ENCODE data around the gene TSNAXIP1. TPM values are rescaled to one million over a fixed set of nuclear protein-coding genes. Genes with fewer than 3 reads are reported as not detected.
A peak's percentile ranks its signal among the peaks of the same experiment; 100 is the strongest.

The TSNAXIP1 gene, protein sequence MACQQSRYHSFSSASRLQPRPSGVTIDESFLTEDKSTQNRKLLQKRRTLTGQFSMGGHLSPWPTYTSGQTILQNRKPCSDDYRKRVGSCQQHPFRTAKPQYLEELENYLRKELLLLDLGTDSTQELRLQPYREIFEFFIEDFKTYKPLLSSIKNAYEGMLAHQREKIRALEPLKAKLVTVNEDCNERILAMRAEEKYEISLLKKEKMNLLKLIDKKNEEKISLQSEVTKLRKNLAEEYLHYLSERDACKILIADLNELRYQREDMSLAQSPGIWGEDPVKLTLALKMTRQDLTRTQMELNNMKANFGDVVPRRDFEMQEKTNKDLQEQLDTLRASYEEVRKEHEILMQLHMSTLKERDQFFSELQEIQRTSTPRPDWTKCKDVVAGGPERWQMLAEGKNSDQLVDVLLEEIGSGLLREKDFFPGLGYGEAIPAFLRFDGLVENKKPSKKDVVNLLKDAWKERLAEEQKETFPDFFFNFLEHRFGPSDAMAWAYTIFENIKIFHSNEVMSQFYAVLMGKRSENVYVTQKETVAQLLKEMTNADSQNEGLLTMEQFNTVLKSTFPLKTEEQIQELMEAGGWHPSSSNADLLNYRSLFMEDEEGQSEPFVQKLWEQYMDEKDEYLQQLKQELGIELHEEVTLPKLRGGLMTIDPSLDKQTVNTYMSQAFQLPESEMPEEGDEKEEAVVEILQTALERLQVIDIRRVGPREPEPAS
- under 1 TPM; 0.39 to 0.86 TPM for total RNA-seq

GRCh38 chr16:67806428-67807147 lies at the start of gene TSNAXIP1, which contains the start of gene RANBP10:
Gene TSNAXIP1, plus strand, starts transcription at chr16:67806889. Its CDS starts 261 bp downstream, at chr16:67807150.
Gene RANBP10, minus strand, starts transcription at chr16:67806560. Its CDS starts 24 bp downstream, at chr16:67806536.
- peak; percentile 95 to 96 for ATAC-seq (replicated peaks in 1 of 2)
- H3K27me3 Mint-ChIP-seq (ENCODE audit: low read depth) = no peaks in the 10 kb centered on the region
- peak; percentile 96 to 98 for DNase-seq
- H3K36me3 Mint-ChIP-seq (ENCODE audit: insufficient read depth in 2 of 2) = peaks cover 9 to 15% of the 10 kb centered on the region in 2 donors
- H3K4me3 Mint-ChIP-seq = peak within 1 kb of the TSS; percentile 94 to 97
- H3K4me1 Mint-ChIP-seq (ENCODE audit: low read depth) = peaks cover 47% of the 10 kb centered on the region
- H3K9me3 Mint-ChIP-seq = no peaks in the 10 kb centered on the region
- H3K27ac Mint-ChIP-seq = peak within 1 kb of the TSS; percentile 87

GRCh38 chr16:67758006-67758405 lies 48.7 kb upstream of the TSNAXIP1 start:
- H3K4me1 Mint-ChIP-seq (ENCODE audit: low read depth) = peaks cover 7% of the 10 kb centered on the region
- no peak overlapping the region for H3K27ac Mint-ChIP-seq
- ATAC-seq (replicated peaks in 1 of 2) (no peak), DNase-seq (no peak)
- H3K4me3 Mint-ChIP-seq = no peak overlapping the region
- H3K36me3 Mint-ChIP-seq (ENCODE audit: insufficient read depth in 2 of 2) = peaks cover 0 to 3% of the 10 kb centered on the region in 2 donors
- no peaks in the 10 kb centered on the region for H3K27me3 Mint-ChIP-seq (ENCODE audit: low read depth)
- H3K9me3 Mint-ChIP-seq = no peaks in the 10 kb centered on the region

GRCh38 chr16:67758966-67759365 lies 47.7 kb upstream of the TSNAXIP1 start:
- Mint-ChIP-seq H3K36me3 (ENCODE audit: insufficient read depth in 2 of 2) (peaks cover 0 to 2% of the 10 kb centered on the region in 2 donors), H3K27me3 (ENCODE audit: low read depth) (no peaks in the 10 kb centered on the region), H3K4me1 (ENCODE audit: low read depth) (peaks cover 7% of the 10 kb centered on the region), H3K9me3 (no peaks in the 10 kb centered on the region), H3K4me3 (no peak overlapping the region), H3K27ac (no peak overlapping the region)
- ATAC-seq (replicated peaks in 1 of 2) (no peak), DNase-seq (no peak)

DNA sequence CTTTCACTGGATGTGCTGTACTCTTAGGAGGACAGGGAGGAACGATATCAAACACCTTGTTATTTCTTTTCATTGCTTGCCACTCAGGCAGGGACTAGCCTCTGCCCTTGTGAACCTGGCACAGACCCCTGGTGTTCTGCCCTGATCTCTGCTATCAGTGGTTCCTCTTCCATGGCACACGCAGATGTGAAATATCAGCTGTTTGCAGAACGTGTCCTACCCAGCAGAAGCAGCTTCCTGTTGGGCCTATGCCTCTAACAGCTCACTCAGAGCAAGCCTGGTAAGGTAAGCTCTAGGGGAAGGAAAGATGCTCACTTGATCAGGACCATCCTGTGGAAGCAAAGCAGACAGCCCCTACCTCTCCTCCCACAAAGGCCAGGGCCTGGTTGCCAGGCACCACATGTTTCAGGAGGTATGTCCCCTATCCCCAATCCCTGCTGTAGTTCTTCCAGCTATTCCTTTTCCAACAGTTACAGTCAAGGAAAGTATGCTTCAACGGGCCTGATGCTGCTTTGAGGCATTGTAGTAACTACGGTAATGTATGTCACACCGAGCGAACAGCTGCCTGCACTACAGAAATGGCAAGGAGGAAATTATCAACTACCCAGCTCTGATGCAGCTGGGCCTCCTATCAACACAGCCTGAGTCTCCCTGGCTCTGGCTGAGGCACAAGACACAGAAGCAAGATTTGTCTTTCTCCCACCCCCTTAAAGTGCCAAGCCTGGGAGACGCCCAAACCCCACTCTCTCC lies 46.3 kb upstream of the TSNAXIP1 start:
- H3K4me1 Mint-ChIP-seq (ENCODE audit: low read depth) = peaks cover 7% of the 10 kb centered on the region
- no peaks in the 10 kb centered on the region for H3K27me3 Mint-ChIP-seq (ENCODE audit: low read depth)
- ATAC-seq (replicated peaks in 1 of 2) (no peak), DNase-seq (no peak)
- no peak overlapping the region for H3K4me3 Mint-ChIP-seq
- no peak overlapping the region for H3K27ac Mint-ChIP-seq
- H3K36me3 Mint-ChIP-seq (ENCODE audit: insufficient read depth in 2 of 2) = no peaks in the 10 kb centered on the region
- H3K9me3 Mint-ChIP-seq = no peaks in the 10 kb centered on the region

GRCh38 chr16:67760956-67761230 lies 45.8 kb upstream of the TSNAXIP1 start:
- peaks cover 7% of the 10 kb centered on the region for H3K4me1 Mint-ChIP-seq (ENCODE audit: low read depth)
- no peak overlapping the region for H3K4me3 Mint-ChIP-seq
- DNase-seq (no peak), ATAC-seq (replicated peaks in 1 of 2) (no peak)
- no peaks in the 10 kb centered on the region for H3K36me3 Mint-ChIP-seq (ENCODE audit: insufficient read depth in 2 of 2)
- H3K27me3 Mint-ChIP-seq (ENCODE audit: low read depth) = no peaks in the 10 kb centered on the region
- peak overlapping the region; percentile 54 for H3K27ac Mint-ChIP-seq
- no peaks in the 10 kb centered on the region for H3K9me3 Mint-ChIP-seq

DNA sequence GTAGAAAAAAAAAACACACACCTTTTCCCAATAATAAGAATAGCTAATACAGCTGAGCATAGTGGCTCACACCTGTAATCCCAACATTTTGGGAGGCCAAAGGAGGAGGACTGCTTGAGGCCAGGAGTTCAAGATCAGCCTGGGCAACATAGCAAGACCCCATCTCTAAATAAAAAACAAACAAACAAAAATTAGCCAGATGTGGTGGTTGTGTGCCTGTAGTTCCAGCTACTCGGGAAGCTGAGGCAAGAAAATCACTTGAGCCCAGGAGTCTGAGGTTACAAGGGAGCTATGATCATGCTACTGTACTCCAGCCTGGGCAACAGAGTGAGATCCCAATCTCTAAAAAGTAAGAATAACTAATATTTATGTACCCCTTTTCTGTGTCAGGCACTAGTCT lies 44.8 kb upstream of the TSNAXIP1 start:
- H3K27ac Mint-ChIP-seq = no peak overlapping the region
- no peak for ATAC-seq (replicated peaks in 1 of 2)

GRCh38 chr16:67762385-67762784 lies 44.3 kb upstream of the TSNAXIP1 start:
- Mint-ChIP-seq H3K9me3 (no peaks in the 10 kb centered on the region), H3K4me1 (ENCODE audit: low read depth) (peaks cover 7% of the 10 kb centered on the region), H3K27ac (no peak overlapping the region), H3K27me3 (ENCODE audit: low read depth) (no peaks in the 10 kb centered on the region), H3K4me3 (no peak overlapping the region), H3K36me3 (ENCODE audit: insufficient read depth in 2 of 2) (no peaks in the 10 kb centered on the region)
- ATAC-seq (replicated peaks in 1 of 2) = peak in 1 of 2 donors; percentile 42
- DNase-seq = no peak

More for the DNA sequence above, 44.8 kb upstream of the TSNAXIP1 start:
- no peaks in the 10 kb centered on the region for H3K36me3 Mint-ChIP-seq (ENCODE audit: insufficient read depth in 2 of 2)
- no peaks in the 10 kb centered on the region for H3K27me3 Mint-ChIP-seq (ENCODE audit: low read depth)
- H3K4me1 Mint-ChIP-seq (ENCODE audit: low read depth) = peaks cover 7% of the 10 kb centered on the region
- H3K4me3 Mint-ChIP-seq = no peak overlapping the region
- DNase-seq = no peak
- H3K9me3 Mint-ChIP-seq = no peaks in the 10 kb centered on the region

GRCh38 chr16:67763066-67763465 lies 43.6 kb upstream of the TSNAXIP1 start:
- ATAC-seq (replicated peaks in 1 of 2) = no peak
- Mint-ChIP-seq H3K27ac (no peak overlapping the region), H3K9me3 (no peaks in the 10 kb centered on the region)

GRCh38 chr16:67764158-67764667 lies 42.5 kb upstream of the TSNAXIP1 start:
- Mint-ChIP-seq H3K4me1 (ENCODE audit: low read depth) (peaks cover 7% of the 10 kb centered on the region), H3K4me3 (no peak overlapping the region), H3K9me3 (no peaks in the 10 kb centered on the region), H3K27me3 (ENCODE audit: low read depth) (no peaks in the 10 kb centered on the region), H3K36me3 (ENCODE audit: insufficient read depth in 2 of 2) (no peaks in the 10 kb centered on the region), H3K27ac (no peak overlapping the region)
- no peak for DNase-seq
- ATAC-seq (replicated peaks in 1 of 2) = no peak

More at GRCh38 chr16:67763066-67763465, 43.6 kb upstream of the TSNAXIP1 start:
- Mint-ChIP-seq H3K4me3 (no peak overlapping the region), H3K27me3 (ENCODE audit: low read depth) (no peaks in the 10 kb centered on the region), H3K36me3 (ENCODE audit: insufficient read depth in 2 of 2) (no peaks in the 10 kb centered on the region), H3K4me1 (ENCODE audit: low read depth) (peaks cover 7% of the 10 kb centered on the region)
- DNase-seq = no peak

- Mint-ChIP-seq H3K4me3 (no peak overlapping the region), H3K27me3 (ENCODE audit: low read depth) (no peaks in the 10 kb centered on the region), H3K9me3 (no peaks in the 10 kb centered on the region), H3K36me3 (ENCODE audit: insufficient read depth in 2 of 2) (peaks cover 1 to 2% of the 10 kb centered on the region in 2 donors), H3K27ac (no peak overlapping the region), H3K4me1 (ENCODE audit: low read depth) (peaks cover 7% of the 10 kb centered on the region)
- ATAC-seq (replicated peaks in 1 of 2) = no peak
- no peak for DNase-seq
Observed at GRCh38 chr16:67766291-67766690, 40.4 kb upstream of the TSNAXIP1 start.

GRCh38 chr16:67767953-67768352 lies 38.7 kb upstream of the TSNAXIP1 start:
- Mint-ChIP-seq H3K4me1 (ENCODE audit: low read depth) (peaks cover under 1% of the 10 kb centered on the region), H3K36me3 (ENCODE audit: insufficient read depth in 2 of 2) (peaks cover 3 to 6% of the 10 kb centered on the region in 2 donors), H3K27me3 (ENCODE audit: low read depth) (no peaks in the 10 kb centered on the region), H3K9me3 (no peaks in the 10 kb centered on the region), H3K4me3 (no peak overlapping the region), H3K27ac (no peak overlapping the region)
- DNase-seq (no peak), ATAC-seq (replicated peaks in 1 of 2) (no peak)

GRCh38 chr16:67770346-67770991 lies 36.2 kb upstream of the TSNAXIP1 start:
- H3K36me3 Mint-ChIP-seq (ENCODE audit: insufficient read depth in 2 of 2) = peaks cover 3 to 6% of the 10 kb centered on the region in 2 donors
- no peak for ATAC-seq (replicated peaks in 1 of 2)

More at GRCh38 chr16:67770346-67770991, 36.2 kb upstream of the TSNAXIP1 start:
- Mint-ChIP-seq H3K27me3 (ENCODE audit: low read depth) (no peaks in the 10 kb centered on the region), H3K4me3 (no peak overlapping the region), H3K27ac (no peak overlapping the region), H3K9me3 (no peaks in the 10 kb centered on the region), H3K4me1 (ENCODE audit: low read depth) (peaks cover 7% of the 10 kb centered on the region)
- DNase-seq = no peak

Measured in activated T-cell treated with anti-CD3 and anti-CD28 coated beads, Interleukin-2, amount 50 U/mL, for 72 hours (primary cell).